Articular chondrocyte of knee joint (primary cell): Measurements from ENCODE around the gene PCDHA10. TPM values are rescaled to one million over a fixed set of nuclear protein-coding genes. Genes with fewer than 3 reads are reported as not detected.

ENCODE experiments used
- total RNA-seq: library from RNA; depleted of rRNA; stranded (reverse); fragments of >200 nt; gene quantifications from 2 replicates; pipeline ENCODE4 v1.2.3, GENCODE V29; 2012

The PCDHA10 gene
- total RNA-seq, 1 donor = 0.54 TPM

Other genes starting within 250 kb of the PCDHA10 start
- gene CD14, start 222.7 kb upstream of the PCDHA10 start, total RNA-seq = 2.9 and 5.3 TPM in 2 replicates
- gene TMCO6, start 216.4 kb upstream of the PCDHA10 start, total RNA-seq = 7.7 and 26.5 TPM in 2 replicates
- 22.9 and 29.6 TPM in 2 replicates for gene NDUFA2, start 208.3 kb upstream of the PCDHA10 start, total RNA-seq
- 98.9 and 99.1 TPM in 2 replicates for gene IK, start 208.1 kb upstream of the PCDHA10 start, total RNA-seq
- gene WDR55, start 191.0 kb upstream of the PCDHA10 start, total RNA-seq = 21.5 and 24.4 TPM in 2 replicates
- 0.11 and 0.13 TPM in 2 replicates for gene DND1, start 182.3 kb upstream of the PCDHA10 start, total RNA-seq
- 47.3 and 49.1 TPM in 2 replicates for gene HARS1, start 164.5 kb upstream of the PCDHA10 start, total RNA-seq
- gene HARS2, start 164.4 kb upstream of the PCDHA10 start, total RNA-seq = 24.4 and 28.6 TPM in 2 replicates
- gene ZMAT2, start 155.4 kb upstream of the PCDHA10 start, total RNA-seq = 43.1 and 52.0 TPM in 2 replicates
- under 0.01 and 0.11 TPM in 2 replicates for gene PCDHA1, start 69.8 kb upstream of the PCDHA10 start, total RNA-seq
- gene PCDHA2, start 61.0 kb upstream of the PCDHA10 start, total RNA-seq = under 0.01 TPM in 1 of 2 replicates, not detected in the other
- 0.11 and 0.26 TPM in 2 replicates for gene PCDHA3, start 54.8 kb upstream of the PCDHA10 start, total RNA-seq
- 0.26 and 0.32 TPM in 2 replicates for gene PCDHA4, start 48.8 kb upstream of the PCDHA10 start, total RNA-seq
- under 0.01 and 0.13 TPM in 2 replicates for gene PCDHA5, start 34.3 kb upstream of the PCDHA10 start, total RNA-seq
- gene PCDHA6, start 27.9 kb upstream of the PCDHA10 start, total RNA-seq = 0.32 and 0.52 TPM in 2 replicates
- 0.13 and 0.22 TPM in 2 replicates for gene PCDHA7, start 21.6 kb upstream of the PCDHA10 start, total RNA-seq
- gene PCDHA8, start 14.7 kb upstream of the PCDHA10 start, total RNA-seq = 0.11 and 0.13 TPM in 2 replicates
- 0.11 and 0.26 TPM in 2 replicates for gene PCDHA9, start 7.5 kb upstream of the PCDHA10 start, total RNA-seq
- gene PCDHA11, start 13.1 kb downstream of the PCDHA10 start, total RNA-seq = 0.11 and 0.13 TPM in 2 replicates
- 0.13 TPM in 1 of 2 replicates, not detected in the other for gene PCDHA12, start 19.4 kb downstream of the PCDHA10 start, total RNA-seq
- 0.11 and 0.13 TPM in 2 replicates for gene PCDHA13, start 26.2 kb downstream of the PCDHA10 start, total RNA-seq
- under 0.01 and 0.13 TPM in 2 replicates for gene PCDHAC1, start 70.4 kb downstream of the PCDHA10 start, total RNA-seq
- 0.13 and 0.22 TPM in 2 replicates for gene PCDHAC2, start 110.6 kb downstream of the PCDHA10 start, total RNA-seq
- under 0.01 TPM in 1 of 2 replicates, not detected in the other for gene PCDHB1, start 195.5 kb downstream of the PCDHA10 start, total RNA-seq
- 3.9 and 4.2 TPM in 2 replicates for gene PCDHB2, start 238.7 kb downstream of the PCDHA10 start, total RNA-seq
- 0.97 and 1.0 TPM in 2 replicates for gene PCDHB3, start 244.6 kb downstream of the PCDHA10 start, total RNA-seq